HG03025 (cell line): ENCODE results near the gene AGBL4.

Experiments
- ATAC-seq: cut with Tn5 transposase; IDR thresholded peaks from one replicate; pipeline ENCODE4 v1.9.1; 2021; ENCODE audit warnings: mild to moderate bottlenecking, moderate library complexity; ENCODE audit not compliant: unreplicated experiment, low FRiP score

The AGBL4 gene

GRCh38 chr1:49728377-49728776 lies 295.4 kb downstream of the AGBL4 start:
- no peak for ATAC-seq

GRCh38 chr1:49723662-49724061 lies 300.1 kb downstream of the AGBL4 start:
- no peak for ATAC-seq

- no peak for ATAC-seq
Measured at GRCh38 chr1:49694251-49694827, 329.4 kb downstream of the AGBL4 start.

GRCh38 chr1:49686107-49686506 lies 337.6 kb downstream of the AGBL4 start:
- ATAC-seq = no peak

GRCh38 chr1:49677706-49678105 lies 346.0 kb downstream of the AGBL4 start:
- ATAC-seq = no peak

GRCh38 chr1:49651136-49651535 lies 372.6 kb downstream of the AGBL4 start:
- no peak for ATAC-seq

GRCh38 chr1:49630156-49630555 lies 393.6 kb downstream of the AGBL4 start:
- no peak for ATAC-seq

- ATAC-seq = no peak
Measured at GRCh38 chr1:49627781-49628180, 396.0 kb downstream of the AGBL4 start.

GRCh38 chr1:49626472-49626871 lies 397.3 kb downstream of the AGBL4 start:
- no peak for ATAC-seq

- no peak for ATAC-seq
Measured at GRCh38 chr1:49622877-49623276, 400.9 kb downstream of the AGBL4 start.

- no peak for ATAC-seq
Measured at GRCh38 chr1:49606082-49606481, 417.7 kb downstream of the AGBL4 start.

GRCh38 chr1:49597436-49597835 lies 426.3 kb downstream of the AGBL4 start:
- ATAC-seq = no peak

GRCh38 chr1:49576327-49576901 lies 447.3 kb downstream of the AGBL4 start:
- ATAC-seq = no peak

- ATAC-seq = no peak
Measured at GRCh38 chr1:49556676-49557234, 467.0 kb downstream of the AGBL4 start.

GRCh38 chr1:49552101-49552500 lies 471.7 kb downstream of the AGBL4 start:
- ATAC-seq = no peak

- ATAC-seq = no peak
Measured at GRCh38 chr1:49544615-49545014, 479.1 kb downstream of the AGBL4 start.

GRCh38 chr1:49541096-49541752 lies 482.5 kb downstream of the AGBL4 start:
- no peak for ATAC-seq

- ATAC-seq = no peak
Measured at GRCh38 chr1:49527606-49528305, 496.0 kb downstream of the AGBL4 start.

GRCh38 chr1:49526672-49527071 lies 497.1 kb downstream of the AGBL4 start:
- no peak for ATAC-seq

- ATAC-seq = no peak
Measured at GRCh38 chr1:49523764-49524163, 500.0 kb downstream of the AGBL4 start.

- no peak for ATAC-seq
Measured at GRCh38 chr1:49466961-49467360, 556.8 kb downstream of the AGBL4 start.
